GM18526 (cell line): ENCODE data around the gene TGM3.

ENCODE experiments used
- POLR2A ChIP-seq: IDR thresholded peaks from 3 replicates; pipeline ENCODE4 v1.6.1; 2011; ENCODE audit not compliant: insufficient read length; ENCODE audit errors: extremely low read depth

Gene TGM3, protein sequence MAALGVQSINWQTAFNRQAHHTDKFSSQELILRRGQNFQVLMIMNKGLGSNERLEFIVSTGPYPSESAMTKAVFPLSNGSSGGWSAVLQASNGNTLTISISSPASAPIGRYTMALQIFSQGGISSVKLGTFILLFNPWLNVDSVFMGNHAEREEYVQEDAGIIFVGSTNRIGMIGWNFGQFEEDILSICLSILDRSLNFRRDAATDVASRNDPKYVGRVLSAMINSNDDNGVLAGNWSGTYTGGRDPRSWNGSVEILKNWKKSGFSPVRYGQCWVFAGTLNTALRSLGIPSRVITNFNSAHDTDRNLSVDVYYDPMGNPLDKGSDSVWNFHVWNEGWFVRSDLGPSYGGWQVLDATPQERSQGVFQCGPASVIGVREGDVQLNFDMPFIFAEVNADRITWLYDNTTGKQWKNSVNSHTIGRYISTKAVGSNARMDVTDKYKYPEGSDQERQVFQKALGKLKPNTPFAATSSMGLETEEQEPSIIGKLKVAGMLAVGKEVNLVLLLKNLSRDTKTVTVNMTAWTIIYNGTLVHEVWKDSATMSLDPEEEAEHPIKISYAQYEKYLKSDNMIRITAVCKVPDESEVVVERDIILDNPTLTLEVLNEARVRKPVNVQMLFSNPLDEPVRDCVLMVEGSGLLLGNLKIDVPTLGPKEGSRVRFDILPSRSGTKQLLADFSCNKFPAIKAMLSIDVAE

GRCh38 chr20:2295886-2296515, at the start of gene TGM3:
Gene TGM3 (plus strand): TSS chr20:2296001. CDS start chr20:2296064, 63 bp downstream.
- no peak for TF ChIP-seq POLR2A

DNA sequence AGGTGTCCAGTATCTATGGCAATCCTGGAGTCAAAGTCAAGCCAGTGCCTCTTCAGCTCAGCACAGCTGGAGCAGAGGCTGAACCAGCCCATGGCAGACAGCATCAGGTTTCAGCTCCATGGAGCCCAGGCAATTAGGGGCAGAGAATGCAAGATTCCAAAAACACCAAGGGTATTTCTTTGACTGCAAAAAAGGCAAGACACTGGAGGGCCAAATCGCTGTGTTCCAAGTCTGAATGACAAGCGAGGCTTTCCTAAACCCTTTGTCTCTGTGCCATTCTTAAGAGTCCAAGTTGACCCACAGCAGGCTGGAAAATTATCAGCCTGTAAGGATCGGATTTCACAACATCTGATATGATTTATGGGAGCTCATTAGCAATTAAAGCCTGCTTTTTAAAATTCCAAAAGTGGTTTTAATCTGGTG, 49.7 kb upstream of the TGM3 start:
- TF ChIP-seq POLR2A, result no peak

- TF ChIP-seq POLR2A, result no peak
These were observed 47.0 kb upstream of the TGM3 start for GRCh38 chr20:2248837-2249236.

GRCh38 chr20:2249935-2250334, 45.9 kb upstream of the TGM3 start:
- TF ChIP-seq POLR2A, result no peak

- no peak for TF ChIP-seq POLR2A
These were observed 43.3 kb upstream of the TGM3 start for GRCh38 chr20:2252419-2252997.

- TF ChIP-seq POLR2A, result no peak
These were observed 42.5 kb upstream of the TGM3 start for GRCh38 chr20:2253256-2253655.

DNA sequence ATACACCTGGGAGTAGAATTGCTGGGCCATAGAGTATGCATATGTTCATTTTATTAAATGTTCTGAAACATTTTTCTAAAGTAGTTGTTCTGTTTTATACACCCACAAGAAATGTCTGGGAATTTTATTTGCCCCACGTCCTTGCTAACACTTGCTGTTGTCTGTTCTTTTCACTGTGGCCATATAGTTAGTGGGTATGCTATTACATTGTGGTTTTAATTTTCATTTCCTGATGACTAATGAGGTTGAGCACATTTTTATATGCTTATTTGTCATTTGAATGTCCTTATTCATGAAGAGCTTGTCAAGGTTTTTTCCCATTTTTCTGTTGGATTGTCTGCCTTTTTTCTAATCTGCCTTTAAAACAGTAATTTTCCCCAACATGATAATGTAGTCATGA, 41.5 kb upstream of the TGM3 start:
- TF ChIP-seq POLR2A, result no peak

DNA sequence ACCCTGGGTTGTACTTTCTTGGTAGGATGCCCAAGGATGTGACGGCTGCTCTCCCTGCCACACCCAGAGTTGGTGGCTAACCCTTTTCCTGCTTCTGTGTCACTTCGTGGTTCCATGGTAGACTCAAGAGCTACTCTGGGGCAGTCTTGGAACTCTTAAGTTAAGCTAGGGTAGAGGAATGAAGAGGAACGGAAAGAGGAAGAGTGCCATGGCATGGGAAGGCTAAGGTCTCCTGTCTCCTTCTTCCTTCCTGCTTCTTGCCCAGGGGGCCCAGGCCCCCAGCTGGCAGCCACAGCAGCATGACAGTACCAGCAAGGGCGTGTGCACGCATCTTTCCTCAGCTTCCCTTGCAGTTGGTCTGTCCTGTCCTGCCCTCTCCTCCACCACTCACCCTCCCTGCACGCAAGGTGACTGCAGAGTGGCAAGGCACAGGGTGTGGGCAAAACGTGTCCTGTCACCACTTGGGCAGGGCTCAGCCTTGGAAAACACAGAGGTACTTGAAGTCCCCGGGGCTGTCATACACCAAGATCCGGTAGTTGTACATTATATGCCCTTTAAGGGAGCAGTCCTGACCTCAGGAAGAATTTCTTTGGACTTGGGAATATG, 39.8 kb upstream of the TGM3 start:
- TF ChIP-seq POLR2A, result no peak

GRCh38 chr20:2259731-2260130, 36.1 kb upstream of the TGM3 start:
- TF ChIP-seq POLR2A, result no peak

GRCh38 chr20:2260250-2260649, 35.6 kb upstream of the TGM3 start:
- TF ChIP-seq POLR2A, result no peak

DNA sequence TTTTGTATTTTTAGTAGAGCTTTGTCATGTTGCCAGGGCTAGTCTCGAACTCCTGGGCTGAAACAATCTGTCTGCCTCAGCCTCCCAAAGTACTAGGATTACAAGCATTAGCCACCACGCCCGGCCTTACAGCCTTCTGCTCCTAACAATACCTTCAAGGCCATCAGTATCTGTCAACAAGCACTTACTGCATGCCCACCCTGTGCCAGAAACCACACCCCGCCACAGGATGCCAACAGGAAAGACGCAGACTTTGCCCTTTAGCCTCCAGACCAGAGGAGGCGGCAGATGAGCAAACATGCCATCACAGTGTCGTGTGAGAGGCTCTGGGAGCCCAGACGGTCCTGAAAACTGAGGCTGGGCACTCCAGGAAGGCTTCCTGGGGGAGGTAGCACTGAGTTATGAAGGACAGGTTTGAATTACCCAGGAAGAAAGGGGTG, 34.7 kb upstream of the TGM3 start:
- no peak for TF ChIP-seq POLR2A

GRCh38 chr20:2261629-2262028, 34.2 kb upstream of the TGM3 start:
- no peak for TF ChIP-seq POLR2A

DNA sequence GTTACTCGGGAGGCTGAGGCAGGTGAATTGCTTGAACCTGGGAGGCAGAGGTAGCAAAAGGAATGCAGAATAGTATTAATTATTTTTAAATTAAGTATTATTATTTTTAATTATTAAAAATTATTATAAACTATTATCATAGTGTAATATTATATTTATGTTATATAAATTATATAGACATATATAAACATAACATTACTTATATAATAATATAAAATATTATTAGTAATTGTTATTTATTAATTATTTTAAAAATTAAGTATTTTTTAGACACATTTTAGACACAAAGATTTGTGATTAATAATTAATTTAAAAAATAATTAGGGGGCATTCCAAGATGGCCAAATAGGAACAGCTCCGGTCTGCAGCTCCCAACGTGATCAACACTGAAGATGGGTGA, 31.7 kb upstream of the TGM3 start:
- TF ChIP-seq POLR2A, result no peak

- TF ChIP-seq POLR2A, result no peak
These were observed 22.0 kb upstream of the TGM3 start for GRCh38 chr20:2273634-2274302.

DNA sequence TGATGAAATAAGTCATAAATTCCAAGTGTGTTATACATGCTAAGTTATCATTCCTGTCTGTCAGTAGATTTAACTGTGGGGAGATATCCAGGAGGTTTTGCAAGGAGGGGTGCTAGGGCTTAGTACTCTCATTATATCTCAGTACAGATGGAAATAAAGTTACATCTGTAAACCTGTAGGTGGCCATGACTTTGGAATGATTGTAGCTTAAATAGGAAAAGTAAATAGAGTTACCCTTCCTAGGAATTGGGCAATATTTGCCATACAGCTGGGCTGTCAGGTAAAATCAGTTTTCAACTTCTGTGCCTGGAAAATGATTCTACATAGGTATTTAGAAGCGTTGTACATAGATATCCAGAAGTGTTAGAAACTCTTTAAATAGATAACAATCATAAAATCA, 19.8 kb upstream of the TGM3 start:
- no peak for TF ChIP-seq POLR2A
